ENCODE data around the gene TRPM3.
"Not testable (repeated sequence)": the region's sequence is repeated elsewhere in the genome, so short reads cannot be mapped to it uniquely, and the experiment has no call there.

Gene TRPM3

DNA sequence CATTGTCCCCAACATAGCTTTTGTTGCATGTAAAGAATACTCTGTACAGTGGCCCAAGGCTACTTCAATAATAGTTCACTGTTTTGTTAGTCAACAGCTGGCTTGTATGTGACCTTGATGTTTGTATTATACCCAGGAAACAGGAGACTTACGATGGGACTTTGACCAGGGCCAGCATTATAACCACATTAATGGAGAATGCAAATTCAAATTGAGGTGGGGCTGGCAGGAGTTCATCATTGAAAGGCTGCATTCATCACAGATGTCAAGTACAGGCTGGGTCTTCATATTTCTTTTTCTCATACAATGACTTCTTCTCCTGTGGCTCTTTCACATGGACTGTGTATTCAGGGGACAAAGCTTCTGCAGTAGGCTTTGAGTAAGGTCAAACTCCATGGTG is 396.6 kb downstream of the TRPM3 start:
- intact Hi-C loops (cut with DNase I); DNase-seq: not testable (repeated sequence)

DNA sequence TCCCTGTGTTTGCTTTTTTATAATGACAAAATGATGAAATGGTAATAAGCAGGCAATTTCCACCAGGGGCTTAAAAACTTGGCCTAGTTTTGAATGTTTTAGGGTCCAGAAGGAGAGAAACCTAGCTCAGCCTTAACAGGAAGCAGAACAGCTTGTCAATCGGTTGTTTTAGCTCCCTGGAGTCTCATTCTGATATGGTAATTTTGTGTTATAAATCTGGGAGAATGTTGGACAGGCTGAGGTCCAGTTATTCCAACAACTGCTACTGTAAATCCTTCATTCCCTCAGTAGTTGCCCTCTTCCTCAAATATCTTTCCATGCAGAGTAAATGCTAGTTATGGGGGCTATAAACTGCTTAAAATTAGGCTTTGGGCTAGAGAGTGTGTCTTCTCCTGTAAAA is 397.4 kb downstream of the TRPM3 start:
- intact Hi-C loops (cut with DNase I), result not testable (repeated sequence)

DNA sequence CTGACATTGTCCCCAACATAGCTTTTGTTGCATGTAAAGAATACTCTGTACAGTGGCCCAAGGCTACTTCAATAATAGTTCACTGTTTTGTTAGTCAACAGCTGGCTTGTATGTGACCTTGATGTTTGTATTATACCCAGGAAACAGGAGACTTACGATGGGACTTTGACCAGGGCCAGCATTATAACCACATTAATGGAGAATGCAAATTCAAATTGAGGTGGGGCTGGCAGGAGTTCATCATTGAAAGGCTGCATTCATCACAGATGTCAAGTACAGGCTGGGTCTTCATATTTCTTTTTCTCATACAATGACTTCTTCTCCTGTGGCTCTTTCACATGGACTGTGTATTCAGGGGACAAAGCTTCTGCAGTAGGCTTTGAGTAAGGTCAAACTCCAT is 414.6 kb downstream of the TRPM3 start:
- DNase-seq; intact Hi-C loops (cut with DNase I): not testable (repeated sequence)

More for the DNA sequence above, 397.4 kb downstream of the TRPM3 start:
- DNase-seq, result not testable (repeated sequence)

DNA sequence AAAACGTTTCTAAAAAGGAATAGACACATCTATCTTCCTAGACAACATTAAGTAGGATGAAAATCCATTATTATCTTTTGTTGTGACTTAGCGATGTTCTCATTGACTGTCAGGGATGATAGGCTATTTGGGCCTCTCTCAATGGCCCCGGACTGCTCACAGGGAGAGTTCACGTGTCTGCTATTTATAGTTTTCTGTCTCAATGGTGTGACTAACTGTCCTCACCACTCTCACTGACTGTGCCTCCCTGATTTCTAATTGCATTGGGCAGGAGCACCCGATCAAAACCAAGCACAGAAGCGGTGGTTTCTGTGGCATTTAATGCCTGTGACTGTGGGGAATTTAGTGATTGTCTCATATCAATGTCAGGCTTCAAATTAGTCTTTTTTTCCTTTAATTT is 420.3 kb downstream of the TRPM3 start:
- no peak for DNase-seq
- intact Hi-C loops (cut with DNase I), result no loop called here

DNA sequence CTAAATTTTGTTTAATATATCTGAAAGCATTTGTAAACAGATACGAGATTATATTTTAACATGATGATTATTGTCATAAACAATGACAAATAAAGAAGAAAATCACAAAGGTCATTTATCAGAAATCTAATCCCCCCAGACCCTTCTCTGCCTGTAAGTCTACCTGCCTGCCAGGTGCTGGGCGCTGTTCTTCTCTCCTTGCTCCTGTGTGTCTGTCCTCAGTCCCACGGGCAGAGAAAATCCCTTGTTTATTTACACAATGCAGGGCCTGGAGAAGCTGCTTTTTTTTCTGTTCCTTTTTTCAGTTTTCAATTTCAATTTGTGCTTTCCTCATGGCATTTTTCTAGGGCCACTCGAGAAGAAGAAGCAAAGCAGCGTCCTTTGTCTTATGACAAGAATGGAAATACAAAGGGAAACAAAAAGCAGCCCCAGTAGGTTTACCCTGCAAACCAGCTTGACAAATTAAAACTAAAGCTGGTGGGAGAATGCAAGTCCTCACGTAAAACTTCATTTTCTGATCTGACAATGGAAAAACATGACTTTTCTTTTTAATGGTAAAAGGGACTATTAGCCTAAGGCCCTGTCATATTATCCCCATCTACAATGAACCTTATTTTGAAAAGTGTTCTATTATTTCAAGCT is 424.6 kb downstream of the TRPM3 start:
- intact Hi-C loops (cut with DNase I), result no loop called here
- no peak for DNase-seq

DNA sequence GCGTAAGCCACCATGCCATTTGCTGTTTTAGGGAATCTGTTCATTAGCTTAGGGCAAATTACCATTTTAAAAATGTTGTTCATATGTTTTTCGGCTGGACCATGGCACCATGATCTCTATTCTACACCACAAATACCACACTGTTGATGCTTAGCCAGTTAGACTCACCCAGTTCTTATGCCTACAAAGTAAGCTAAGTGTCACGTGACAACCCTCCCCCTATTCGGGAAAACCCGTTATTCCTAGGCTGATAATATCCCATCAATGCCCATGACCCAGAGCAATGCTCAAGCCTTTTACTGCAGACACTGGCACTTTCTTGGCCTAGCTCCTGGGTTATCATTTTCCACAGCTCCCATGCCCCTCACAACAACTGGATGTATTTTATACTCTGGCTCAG is 426.7 kb downstream of the TRPM3 start:
- intact Hi-C loops (cut with DNase I), result no loop called here
- DNase-seq, result no peak

DNA sequence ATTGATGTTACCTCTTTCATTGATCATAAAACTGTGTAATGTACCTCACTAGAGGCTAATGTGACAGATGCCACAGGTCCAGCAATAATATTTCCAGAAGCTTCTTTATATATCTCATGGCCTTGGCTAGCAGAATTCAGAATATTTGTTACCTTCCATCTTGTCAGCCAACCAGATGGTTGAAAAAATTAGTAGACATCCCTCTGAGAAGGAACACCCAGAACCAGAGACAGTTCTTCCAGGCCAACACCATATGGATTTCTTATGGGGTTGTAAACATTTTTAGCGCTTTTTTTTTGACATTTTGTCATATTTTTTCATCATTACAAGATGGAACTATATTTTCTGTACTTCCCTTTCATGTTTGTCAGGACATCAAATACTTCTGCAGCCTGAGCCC is 428.2 kb downstream of the TRPM3 start:
- no peak for DNase-seq
- intact Hi-C loops (cut with DNase I), result no loop called here

DNA sequence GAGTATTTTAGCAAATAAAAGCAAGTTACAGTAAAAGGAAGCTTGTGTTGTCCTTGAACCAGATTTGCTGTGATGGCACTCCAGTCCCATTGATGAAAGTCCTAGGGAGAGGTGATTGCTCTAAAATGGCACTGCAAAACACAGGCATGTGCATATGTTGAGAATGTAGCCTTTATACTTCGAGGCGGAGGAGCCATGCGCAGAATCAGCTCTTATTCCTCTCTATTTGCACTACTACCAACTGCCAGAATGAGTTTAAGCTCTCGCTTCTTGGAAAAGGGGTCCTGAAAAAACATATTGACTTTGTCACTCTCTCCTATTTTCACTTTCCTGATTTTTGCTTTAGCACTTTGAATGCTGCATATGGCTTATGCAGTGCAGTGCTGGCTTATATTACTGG is 429.0 kb downstream of the TRPM3 start:
- intact Hi-C loops (cut with DNase I), result no loop called here
- DNase-seq, result no peak

DNA sequence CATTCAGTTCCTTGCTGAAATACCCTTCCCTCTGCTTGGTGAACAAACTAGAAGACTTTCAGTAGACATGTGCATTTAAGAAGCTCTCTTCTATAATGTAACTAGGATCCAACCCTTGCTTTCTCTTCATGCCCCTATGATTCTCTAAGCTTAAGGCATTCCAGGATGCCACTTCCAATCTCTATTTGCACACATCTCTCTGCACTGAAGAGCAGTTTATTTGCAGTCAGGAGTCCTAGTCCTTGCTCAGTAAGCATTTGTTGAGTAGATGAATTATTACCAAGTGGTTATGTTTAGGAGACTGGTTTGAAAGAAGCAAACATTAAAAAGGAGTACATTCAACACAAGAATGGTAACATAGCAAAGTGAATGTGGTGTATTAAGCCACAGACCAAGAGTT is 432.7 kb downstream of the TRPM3 start:
- intact Hi-C loops (cut with DNase I), result no loop called here
- no peak for DNase-seq

DNA sequence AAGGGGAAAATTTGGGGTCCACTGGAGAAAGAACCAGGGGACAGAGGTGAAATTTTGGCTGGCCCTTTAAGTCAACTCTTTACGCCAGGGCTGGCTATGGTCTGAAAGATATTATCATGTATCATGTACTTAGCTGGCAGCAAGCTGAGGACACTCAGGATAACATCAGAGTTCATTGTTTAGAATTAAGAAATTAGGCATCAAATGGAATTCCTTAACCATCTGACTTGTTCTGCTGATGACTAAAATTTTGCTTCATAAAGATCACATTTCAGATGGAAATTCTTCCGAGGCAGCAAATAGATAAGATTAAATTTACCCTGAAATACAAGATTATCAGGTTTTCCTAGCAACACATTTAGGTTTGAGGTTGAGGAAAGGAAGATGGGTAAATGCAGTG is 437.6 kb downstream of the TRPM3 start:
- no peak for DNase-seq
- intact Hi-C loops (cut with DNase I), result no loop called here

DNA sequence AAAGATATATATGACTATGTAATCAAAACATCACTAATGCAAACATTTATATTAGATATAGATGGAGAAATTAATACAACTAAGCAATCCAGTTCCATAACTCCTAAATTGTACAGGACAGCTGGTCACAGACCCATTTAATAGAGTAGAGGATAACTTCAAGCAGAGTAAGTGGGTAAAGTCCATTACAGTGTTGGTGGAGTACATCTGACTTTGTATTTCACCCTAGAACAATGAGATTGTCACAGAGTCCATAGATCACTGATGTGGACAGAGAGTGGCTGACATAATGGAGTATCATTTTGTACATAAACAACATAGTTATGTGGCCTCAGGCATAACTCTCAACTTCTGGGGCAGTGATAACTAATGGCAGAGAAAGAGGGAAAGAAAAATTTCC is 439.1 kb downstream of the TRPM3 start:
- intact Hi-C loops (cut with DNase I), result no loop called here
- no peak for DNase-seq

DNA sequence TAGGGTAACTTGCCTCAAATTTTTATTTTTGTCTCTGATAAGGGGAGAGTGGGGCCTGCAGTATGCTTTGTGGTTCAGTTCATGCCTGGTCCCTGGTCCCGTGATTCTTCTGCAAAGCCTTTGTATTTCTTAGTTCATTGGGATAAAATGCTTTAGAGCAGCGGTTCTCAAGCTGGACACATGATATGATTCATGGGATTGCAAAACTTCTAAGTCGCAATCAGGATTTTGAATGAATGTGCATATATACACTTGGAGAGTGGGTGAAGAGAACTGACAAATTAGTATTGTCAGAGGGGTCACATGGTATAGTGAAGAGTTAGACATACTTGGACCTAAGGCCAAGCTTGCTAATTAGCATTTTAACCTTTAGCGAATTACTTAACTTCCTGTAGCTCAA is 441.6 kb downstream of the TRPM3 start:
- intact Hi-C loops (cut with DNase I), result no loop called here

DNA sequence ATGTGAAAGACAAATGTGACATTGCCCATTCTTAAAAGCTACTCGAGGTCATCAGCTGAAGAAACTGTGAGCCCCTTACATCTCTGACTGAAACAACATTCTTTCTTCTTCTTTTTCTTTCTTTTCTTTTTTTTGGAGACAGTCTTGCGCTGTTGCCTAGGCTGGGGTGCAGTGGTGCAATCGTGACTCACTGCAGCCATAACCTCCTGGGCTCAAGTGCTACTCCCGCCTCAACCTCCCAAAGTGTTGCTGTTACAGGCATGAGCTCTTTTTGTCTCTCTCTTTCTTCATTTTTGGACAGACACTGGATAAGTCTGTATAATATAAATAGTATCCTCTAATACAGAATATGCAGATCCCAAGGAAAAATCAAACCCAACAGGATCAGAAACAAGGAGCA is 443.3 kb downstream of the TRPM3 start:
- intact Hi-C loops (cut with DNase I), result no loop called here
- no peak for DNase-seq

More for the DNA sequence above, 441.6 kb downstream of the TRPM3 start:
- DNase-seq, result no peak

DNA sequence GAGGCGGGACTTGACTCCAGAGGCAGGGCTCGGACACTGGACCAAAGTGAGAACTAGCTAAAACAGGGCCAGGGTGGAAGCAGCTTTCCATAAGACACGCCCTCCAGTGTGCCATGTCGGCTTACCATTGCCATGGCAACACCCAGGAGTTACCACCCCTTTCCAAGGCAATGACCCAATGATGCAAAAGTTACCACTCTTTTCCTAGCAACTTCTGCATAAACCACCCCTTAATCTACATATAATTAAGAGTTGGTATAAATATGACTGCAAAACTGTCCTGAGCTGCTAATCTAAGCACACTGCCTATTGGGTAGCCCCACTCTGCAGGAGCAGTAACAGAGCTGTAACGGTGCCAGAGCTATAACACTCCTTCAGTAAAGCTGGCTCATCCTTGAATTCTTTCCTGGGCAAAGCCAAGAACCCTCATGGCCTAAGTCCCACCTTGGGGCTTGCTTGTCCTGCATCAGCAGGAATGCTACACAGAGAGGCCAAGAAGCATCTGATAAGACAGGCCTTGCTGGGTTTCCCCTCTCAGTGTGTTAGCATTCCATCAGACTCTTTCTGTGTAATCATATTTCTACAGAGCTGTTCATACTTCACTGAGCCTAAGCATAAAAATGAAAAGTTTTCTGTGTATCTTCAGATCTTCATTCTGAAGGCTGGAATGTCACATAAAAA is 444.2 kb downstream of the TRPM3 start:
- no peak for DNase-seq
- intact Hi-C loops (cut with DNase I), result no loop called here

DNA sequence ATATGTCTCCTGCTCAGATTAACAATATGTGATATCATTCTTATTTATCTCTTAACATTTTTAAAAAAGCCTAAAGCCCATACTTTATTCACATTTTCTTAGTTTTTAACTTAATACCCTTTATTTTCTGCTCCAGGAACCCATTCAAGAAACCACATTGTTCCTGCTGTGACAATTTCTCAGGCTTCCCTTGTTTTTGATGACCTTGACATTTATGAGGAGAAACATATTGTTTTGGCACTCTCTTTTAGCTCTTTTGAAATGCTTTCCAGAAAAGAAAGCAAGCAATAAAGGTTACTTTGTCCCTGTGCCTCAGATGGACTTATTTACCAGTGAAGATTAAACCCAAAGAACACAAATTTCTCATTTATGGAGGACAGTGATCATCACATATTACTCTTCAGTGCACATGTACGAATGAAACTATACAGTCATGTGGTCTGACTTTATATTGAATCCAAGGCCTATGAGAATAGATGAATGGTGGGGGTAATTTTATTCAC is 445.5 kb downstream of the TRPM3 start:
- intact Hi-C loops (cut with DNase I), result no loop called here

DNA sequence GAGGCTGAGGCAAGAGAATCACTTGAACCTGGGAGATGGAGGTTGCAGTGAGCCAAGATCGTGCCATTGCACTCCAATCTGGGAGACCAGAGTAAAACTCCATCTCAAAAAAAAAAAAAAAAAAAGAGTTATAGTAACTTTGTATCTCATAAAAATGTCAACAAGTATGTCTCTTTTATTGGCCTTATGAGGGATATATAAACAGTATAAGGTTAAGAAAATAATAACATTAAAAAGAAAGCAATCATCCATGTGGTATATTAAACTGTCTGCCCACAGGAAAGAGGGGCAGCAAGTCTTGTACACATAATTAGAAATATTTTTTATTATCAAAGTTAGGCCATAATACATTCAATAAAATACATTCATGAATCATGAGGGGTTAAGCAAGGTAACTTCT is 447.6 kb downstream of the TRPM3 start:
- intact Hi-C loops (cut with DNase I), result no loop called here
- DNase-seq, result no peak

More for the DNA sequence above, 445.5 kb downstream of the TRPM3 start:
- DNase-seq, result no peak

DNA sequence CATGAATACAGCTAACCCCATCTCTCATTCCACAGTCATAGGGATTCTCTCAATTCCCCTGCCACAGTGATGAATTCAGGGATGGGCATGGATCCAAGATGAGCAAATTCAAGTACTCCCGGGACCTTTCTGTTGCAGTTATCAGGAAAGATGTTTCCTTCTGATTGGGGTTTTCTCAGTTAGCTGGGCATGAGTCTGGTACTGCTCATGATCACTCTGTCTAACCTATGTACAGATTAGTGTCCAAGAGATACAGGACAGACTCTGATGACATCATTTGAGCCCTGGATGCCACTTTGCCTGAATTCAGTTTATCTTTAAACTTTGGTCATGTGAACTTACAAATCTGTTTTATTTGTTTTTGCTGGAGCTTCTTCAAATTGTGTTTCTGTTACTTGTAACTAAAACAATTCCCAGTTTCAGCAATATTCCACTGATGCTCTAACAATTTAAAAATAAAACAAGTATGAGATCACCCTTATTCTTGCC is 449.2 kb downstream of the TRPM3 start:
- intact Hi-C loops (cut with DNase I), result no loop called here
- DNase-seq, result no peak

DNA sequence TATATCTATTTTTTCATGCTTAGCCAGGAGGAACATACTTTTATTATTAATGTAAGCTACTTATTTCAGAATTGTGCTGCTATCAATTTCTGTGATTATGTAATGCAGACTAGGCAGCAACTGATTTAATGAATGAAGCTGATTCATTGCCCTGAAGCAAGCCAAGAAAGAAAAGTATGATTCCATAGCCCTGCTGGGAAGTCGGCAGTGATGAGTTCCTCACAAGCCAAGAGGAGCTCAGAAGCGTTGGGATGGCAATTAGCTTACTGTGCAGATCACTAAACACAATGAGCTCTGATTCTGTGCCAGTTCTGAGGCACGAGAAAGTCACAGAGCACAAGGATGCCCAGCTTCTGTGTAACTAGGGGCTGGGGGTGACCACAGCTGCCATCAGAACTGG is 452.7 kb downstream of the TRPM3 start:
- intact Hi-C loops (cut with DNase I), result no loop called here
- peak in 26 of 42 donors; percentile 2 to 80 (median 30) for DNase-seq

DNA sequence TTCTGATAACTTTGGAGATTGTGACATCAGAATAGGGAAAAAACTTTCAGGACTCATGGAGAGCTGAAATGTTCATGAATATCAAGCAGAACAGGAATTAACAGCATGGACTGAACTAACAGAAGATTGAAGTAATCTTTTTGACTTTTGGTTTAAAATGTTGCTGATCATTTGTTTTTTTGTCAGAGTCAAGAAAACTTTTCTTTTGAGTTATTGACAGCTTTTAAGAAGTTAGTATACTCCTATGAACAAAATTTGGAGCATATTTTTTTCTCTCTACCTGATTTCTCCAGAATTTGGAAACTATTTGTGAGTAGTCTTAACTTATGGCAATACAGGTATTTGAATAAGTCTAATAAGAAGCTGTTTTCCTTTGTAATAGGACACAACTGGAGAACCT is 462.7 kb downstream of the TRPM3 start:
- intact Hi-C loops (cut with DNase I), result no loop called here
- no peak for DNase-seq

DNA sequence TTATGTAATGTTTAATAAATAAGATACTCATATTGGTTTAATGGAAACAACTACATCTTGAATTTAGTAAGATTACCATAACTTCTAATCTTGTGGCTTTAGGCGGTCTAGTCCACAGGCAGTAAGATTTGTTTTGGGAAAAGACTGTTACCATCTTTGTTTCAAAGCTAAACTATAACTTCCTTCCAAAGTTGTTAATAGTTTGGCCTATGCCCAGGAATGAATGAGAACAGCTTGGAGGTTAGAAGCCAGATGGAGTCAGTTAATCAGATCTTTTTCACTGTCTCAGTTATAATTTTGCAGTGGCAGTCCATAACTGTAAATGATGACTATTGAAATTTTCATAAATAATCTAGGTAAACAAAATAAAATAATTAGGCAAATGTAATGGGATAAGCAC is 465.1 kb downstream of the TRPM3 start:
- DNase-seq, result no peak

DNA sequence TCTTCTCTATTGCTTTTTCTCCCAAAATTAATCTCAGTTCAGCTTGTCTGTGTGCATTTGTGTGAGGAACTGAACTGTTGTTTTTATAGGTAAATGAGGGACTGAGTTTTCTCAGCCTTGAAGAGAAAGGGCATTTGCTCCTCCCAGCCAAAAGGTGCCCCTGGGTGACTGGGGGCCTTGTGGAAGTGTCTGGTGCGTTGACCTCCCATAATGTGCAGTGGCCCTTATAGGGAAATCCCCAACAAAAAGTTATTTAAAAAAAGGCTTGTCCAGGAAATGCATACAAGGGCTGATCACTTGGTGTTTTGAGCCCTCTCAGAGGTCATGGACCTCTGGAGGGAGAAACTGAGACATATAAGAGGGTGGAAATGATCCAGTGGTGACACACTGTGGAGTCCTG is 467.3 kb downstream of the TRPM3 start:
- intact Hi-C loops (cut with DNase I), result no loop called here

More for the DNA sequence above, 465.1 kb downstream of the TRPM3 start:
- intact Hi-C loops (cut with DNase I), result no loop called here

More for the DNA sequence above, 467.3 kb downstream of the TRPM3 start:
- no peak for DNase-seq
